Measurements from ENCODE around the gene CFAP58.

Gene CFAP58

DNA sequence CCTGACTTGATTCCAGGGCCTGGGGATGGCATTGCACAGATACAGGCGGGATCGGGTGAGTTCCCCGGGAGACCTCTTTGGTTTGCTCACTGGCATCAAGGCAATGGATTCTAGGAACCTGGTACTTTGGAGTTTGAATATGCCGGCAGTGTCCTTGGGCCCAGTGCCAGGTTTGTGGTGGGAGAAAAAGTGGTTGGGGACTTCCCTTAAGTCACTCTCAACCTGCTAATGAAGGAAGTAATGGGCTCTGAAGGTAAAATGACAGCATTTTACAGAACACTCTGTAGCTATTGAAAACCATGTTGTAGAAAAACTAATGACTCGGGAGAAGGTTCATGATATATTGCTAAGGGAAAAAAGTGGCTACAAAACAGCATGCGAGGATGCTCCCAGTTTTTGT is 129.9 kb downstream of the CFAP58 start:
- no peak for DNase-seq (ENCODE audit: low spot score)

DNA sequence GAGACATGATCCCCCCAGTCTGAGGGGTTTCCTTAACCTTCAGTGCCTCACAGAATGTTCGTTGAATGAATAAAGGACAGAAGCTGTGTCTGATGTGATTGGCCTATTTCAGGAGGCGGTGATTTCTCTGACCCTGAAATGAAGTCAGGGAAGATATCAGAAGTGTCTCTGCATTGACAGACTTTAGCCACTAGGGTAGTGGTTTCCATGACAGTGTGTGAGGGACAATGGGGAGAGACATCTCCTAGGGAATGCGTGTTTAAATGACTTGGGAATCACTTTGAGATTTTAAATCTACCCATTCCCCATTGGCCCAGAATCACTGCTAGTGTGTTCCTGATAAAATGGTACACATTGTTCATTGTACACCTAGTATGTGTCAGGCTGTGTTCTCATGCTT is 132.0 kb downstream of the CFAP58 start:
- no peak for DNase-seq (ENCODE audit: low spot score)

DNA sequence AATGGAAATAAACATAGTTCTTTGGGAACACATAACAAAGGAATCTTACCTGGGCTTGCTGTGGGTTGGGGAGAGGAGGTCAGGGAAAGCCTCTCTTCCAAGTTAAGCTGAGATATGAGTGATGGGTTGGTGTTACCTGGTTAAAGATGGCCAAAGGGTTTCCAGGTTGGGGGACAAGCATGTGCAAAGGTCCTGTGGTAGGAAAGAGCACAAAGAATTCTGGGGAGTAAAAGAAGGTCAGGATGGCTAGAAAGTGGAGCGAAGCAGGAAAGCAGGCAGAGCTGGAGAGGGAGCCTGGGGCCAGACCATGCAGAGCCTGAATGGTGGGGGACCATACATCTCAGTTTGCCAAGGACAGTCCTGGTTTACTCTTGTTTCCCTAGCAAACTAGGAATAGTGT is 133.2 kb downstream of the CFAP58 start:
- no peak for DNase-seq (ENCODE audit: low spot score)

DNA sequence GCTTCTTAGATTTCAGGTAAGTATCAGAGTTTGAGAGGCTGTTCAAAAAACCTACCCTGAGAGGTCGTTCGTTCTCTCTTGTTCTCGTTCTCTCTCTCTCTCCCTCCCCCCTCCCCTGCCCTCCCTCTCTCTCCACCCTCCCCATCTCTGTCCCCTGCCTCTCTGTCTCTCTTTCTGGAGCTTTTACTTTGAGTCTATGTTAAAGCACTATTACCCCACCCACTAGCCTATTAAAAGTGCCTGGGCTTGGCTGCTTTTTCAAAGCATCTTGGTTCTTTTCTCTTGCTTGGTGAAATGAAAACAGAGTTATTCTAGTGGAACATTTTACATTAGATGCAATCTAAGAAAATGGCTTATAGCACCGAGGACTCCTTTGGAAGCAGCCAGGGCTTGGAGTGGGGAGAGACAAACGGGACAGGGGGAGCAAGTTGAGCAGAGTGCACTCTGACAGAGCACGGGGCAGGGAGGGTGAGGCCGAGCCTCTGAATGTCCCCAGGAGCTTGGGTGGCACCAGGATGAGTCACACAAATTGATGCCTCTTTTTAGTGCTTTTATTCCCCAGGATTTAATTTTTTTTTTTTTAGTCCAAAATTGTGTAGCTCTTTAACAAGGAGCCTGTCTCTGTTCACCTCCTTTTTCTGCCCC is 134.3 kb downstream of the CFAP58 start:
- no peak for DNase-seq (ENCODE audit: low spot score)

DNA sequence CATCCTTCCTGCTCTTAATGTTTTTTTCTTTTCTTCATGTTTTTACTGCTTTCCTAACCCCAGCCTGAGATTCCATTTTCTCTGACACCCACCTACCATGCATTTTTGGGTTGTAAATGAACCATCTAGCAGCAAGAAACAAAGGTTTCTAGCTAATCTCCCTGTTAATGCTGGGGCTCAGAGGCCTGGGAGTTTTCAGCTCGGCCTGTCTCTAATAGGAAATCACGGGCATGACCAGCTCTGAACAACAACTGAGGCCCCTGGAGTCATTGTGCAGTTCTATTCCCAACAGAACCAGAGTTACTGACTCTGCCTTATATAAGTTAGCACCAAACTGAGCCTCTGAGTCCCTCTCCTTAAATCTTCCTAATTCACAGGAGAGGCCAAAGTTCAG is 134.8 kb downstream of the CFAP58 start:
- no peak for DNase-seq (ENCODE audit: low spot score)

DNA sequence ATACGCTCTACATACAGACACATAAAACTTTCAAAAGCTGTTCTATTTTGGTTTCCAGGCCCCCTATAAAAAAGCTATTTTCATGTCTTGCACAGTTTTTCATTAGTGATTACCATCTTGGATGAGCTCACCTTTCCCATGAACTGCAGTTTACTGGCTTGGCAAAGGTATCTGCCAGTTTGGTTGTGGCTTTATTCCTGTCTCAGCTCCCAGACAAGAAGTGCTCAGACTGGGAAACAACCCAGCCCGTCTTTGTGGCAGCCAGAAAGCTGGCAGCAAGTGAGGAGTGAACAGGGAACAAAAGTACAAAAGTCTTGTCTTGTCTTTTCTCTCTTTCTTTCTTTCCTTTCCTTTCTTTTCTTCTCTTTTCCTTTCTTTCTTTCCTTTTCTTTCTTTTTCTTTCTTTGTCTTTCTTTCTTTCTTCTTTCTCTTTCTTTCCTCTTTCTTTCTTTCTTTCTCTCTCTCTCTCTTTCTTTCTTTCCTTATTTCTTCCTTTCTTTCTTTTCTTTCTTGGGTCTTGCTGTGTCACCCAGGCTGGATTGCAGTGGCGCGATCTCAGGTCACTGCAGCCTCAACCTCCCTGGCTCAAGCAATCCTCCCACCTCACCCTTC is 138.8 kb downstream of the CFAP58 start:
- DNase-seq (ENCODE audit: low spot score), result peak; percentile 25

DNA sequence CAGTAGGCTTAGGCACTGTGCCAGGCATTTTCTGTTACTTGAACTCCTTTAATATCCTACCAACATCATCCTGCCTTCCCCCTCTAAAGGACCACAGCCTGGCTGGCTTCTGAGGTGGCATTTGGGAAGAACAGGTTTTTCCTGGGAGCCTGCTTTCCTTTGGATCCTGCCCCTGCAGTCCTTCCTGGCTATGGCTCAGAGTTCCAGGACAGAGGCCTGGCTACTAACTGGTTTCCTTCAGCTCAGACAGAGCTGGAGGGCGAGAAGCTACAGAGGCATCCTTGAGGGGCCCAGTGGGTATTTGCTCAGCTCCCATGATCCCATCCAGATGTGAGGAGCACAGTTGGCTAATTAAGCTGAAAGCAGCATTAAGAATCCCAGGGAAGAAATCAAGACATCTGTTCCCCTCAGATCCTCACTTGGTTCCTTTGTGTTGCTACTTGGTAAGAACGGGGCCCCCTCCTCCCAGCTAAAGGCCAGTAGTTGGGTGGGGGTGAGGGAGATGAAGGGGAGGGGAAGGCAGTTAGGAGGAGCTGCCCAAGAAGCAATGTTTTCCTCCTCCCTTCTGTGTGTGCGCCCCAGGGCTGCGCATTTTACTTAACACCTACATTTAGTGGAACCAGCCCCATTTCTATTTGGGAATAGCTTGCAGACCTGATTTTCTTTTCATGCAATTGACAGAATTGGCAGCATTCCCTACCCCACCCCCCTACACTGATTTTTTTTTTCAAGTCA is 144.9 kb downstream of the CFAP58 start:
- no peak for DNase-seq (ENCODE audit: low spot score)

DNA sequence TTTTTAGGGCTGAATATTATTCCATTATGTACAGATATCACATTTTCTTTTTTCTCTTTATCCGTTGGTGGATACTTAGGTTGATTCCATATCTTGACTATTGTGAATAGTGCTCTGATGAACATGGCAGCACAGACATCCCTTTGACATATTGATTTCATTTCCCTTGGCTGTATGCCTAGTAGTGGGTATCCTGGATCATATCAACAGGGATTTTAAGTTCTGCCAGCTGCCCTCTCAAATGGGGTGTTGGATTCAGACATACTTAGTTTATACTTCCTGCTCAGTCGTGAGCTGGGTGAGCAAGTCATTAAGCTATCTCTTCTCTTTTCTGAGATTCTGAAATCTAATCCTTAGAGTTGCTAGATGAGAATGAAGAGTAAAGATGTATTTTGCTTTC is 147.8 kb downstream of the CFAP58 start:
- DNase-seq (ENCODE audit: low spot score), result no peak

DNA sequence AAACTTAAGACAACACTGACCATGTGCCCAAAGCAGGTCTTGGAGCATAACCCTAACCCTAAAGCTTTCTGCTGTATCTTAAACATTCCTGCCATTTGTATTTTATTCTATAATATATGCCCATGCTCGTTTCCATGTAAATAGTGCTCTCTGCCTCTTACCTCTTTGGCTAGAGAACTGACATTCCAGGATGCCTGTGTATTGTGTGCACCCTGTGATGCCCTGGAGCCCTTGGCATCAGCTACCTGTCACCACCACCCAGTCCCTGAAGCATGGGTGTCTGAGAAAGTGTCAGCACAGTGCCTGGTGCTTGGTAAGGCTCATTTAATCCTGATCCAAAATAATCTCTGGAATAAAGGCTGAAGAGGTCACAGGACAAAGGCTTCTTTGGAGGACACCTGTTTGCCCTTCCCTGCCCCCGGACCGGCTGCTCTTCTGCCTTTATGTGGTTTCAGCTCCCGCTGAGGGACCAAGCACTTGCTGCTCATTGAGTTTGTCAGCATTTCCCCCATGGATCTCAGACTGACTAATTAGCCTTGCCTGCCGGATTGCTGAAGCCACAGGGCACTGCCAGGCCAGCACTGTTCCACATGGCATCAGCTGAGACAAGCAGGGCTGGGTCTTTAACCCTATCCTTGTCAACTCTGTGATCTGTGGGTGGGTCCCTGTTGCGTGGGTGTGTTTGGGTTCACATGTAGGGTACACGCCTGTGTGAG is 148.4 kb downstream of the CFAP58 start:
- no peak for DNase-seq (ENCODE audit: low spot score)

DNA sequence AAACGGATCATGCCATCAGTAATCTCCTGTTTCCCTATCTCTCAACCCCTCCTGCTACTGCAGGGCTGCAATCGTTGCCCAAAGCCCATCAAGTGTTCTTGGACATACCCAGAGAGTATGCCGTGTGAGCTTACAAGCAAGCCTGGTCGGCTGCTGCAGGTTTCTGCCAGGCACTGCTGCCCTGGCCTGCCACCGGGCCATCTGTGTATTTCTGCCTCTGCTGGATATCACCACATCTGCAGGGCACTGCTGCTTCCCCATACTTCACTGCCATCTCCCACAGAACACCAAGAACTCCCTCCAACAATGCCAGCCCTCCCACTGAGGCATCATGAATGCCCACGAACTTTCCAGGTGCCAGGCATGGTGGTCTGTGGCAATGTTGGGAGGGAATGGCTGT is 149.3 kb downstream of the CFAP58 start:
- no peak for DNase-seq (ENCODE audit: low spot score)

All from kidney tubule cell (primary cell).